ENCODE results near the gene ABTB2. TPM values are rescaled to one million over a fixed set of nuclear protein-coding genes. Genes with fewer than 3 reads are reported as not detected.

The ABTB2 gene
- total RNA-seq, 2 donors from 2014 or later, result 5.8 to 11.1 TPM

DNA sequence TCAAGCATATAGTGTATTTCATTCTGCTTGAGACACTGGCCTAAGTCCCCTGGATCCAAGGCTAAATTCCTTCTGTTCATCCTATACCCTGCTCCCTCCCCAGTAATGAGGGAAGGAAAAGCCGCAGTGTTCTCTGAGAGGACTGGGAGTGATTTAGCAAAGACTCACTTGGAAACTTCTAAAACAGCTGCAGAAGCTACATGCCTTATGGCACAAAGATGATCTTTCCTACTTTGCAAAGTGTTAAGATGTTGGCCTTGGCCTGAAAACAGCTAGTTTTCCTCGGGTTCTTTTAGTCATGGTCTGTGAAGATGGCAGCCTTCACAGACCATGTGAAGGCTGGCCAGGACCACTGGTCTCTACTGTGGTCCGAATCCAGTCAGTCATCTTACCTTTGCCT lies 65.7 kb downstream of the ABTB2 start:
- Histone ChIP-seq H3K4me1 (no peaks in the 10 kb centered on the region), H3K9ac (ENCODE audit: low read depth in 2 of 2, low read length in 2 of 2) (no peak overlapping the region), H3K9me3 (no peaks in the 10 kb centered on the region), H3K4me3 (no peak overlapping the region), H3K36me3 (no peaks in the 10 kb centered on the region), H3K27me3 (no peaks in the 10 kb centered on the region), H3K27ac (no peak overlapping the region)
- no peak for DNase-seq
- intact Hi-C loops (cut with DNase I), result no loop called here
- TF ChIP-seq, protein P1, sequence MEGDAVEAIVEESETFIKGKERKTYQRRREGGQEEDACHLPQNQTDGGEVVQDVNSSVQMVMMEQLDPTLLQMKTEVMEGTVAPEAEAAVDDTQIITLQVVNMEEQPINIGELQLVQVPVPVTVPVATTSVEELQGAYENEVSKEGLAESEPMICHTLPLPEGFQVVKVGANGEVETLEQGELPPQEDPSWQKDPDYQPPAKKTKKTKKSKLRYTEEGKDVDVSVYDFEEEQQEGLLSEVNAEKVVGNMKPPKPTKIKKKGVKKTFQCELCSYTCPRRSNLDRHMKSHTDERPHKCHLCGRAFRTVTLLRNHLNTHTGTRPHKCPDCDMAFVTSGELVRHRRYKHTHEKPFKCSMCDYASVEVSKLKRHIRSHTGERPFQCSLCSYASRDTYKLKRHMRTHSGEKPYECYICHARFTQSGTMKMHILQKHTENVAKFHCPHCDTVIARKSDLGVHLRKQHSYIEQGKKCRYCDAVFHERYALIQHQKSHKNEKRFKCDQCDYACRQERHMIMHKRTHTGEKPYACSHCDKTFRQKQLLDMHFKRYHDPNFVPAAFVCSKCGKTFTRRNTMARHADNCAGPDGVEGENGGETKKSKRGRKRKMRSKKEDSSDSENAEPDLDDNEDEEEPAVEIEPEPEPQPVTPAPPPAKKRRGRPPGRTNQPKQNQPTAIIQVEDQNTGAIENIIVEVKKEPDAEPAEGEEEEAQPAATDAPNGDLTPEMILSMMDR (IDR thresholded peaks at IDR 0.05), result no peak

GRCh38 chr11:34290926-34291325 lies 66.9 kb downstream of the ABTB2 start:
- no peak overlapping the region for H3K4me3 ChIP-seq
- H3K9me3 ChIP-seq, result no peaks in the 10 kb centered on the region
- H3K27me3 ChIP-seq, result no peaks in the 10 kb centered on the region
- H3K36me3 ChIP-seq, result no peaks in the 10 kb centered on the region
- no peak overlapping the region for H3K9ac ChIP-seq (ENCODE audit: low read depth in 2 of 2, low read length in 2 of 2)
- no peak overlapping the region for H3K27ac ChIP-seq
- H3K4me1 ChIP-seq, result no peaks in the 10 kb centered on the region
- TF ChIP-seq, protein P1 (IDR thresholded peaks at IDR 0.05), result no peak
- no peak for DNase-seq
- intact Hi-C loops (cut with DNase I), result no loop called here

- Histone ChIP-seq H3K27ac (no peak overlapping the region), H3K9ac (ENCODE audit: low read depth in 2 of 2, low read length in 2 of 2) (no peak overlapping the region), H3K4me1 (no peaks in the 10 kb centered on the region), H3K36me3 (no peaks in the 10 kb centered on the region), H3K27me3 (no peaks in the 10 kb centered on the region), H3K4me3 (no peak overlapping the region), H3K9me3 (no peaks in the 10 kb centered on the region)
- TF ChIP-seq, protein P1 (IDR thresholded peaks at IDR 0.05), result no peak
- intact Hi-C loops (cut with DNase I), result no loop called here
- DNase-seq, result no peak
Measured at GRCh38 chr11:34288492-34288891, 69.3 kb downstream of the ABTB2 start.

- H3K9me3 ChIP-seq, result no peaks in the 10 kb centered on the region
- intact Hi-C loops (cut with DNase I), result no loop called here
- no peak overlapping the region for H3K27ac ChIP-seq
- no peaks in the 10 kb centered on the region for H3K27me3 ChIP-seq
- TF ChIP-seq, protein P1 (IDR thresholded peaks at IDR 0.05), result no peak
- no peak overlapping the region for H3K4me3 ChIP-seq
- no peaks in the 10 kb centered on the region for H3K36me3 ChIP-seq
- no peak for DNase-seq
- H3K4me1 ChIP-seq, result no peaks in the 10 kb centered on the region
- no peak overlapping the region for H3K9ac ChIP-seq (ENCODE audit: low read depth in 2 of 2, low read length in 2 of 2)
Measured at GRCh38 chr11:34284811-34285481, 72.9 kb downstream of the ABTB2 start.

GRCh38 chr11:34284156-34284555 lies 73.7 kb downstream of the ABTB2 start:
- no peak overlapping the region for H3K27ac ChIP-seq
- H3K4me3 ChIP-seq, result no peak overlapping the region
- H3K27me3 ChIP-seq, result no peaks in the 10 kb centered on the region
- no peaks in the 10 kb centered on the region for H3K36me3 ChIP-seq
- TF ChIP-seq, protein P1 (IDR thresholded peaks at IDR 0.05), result no peak
- H3K9me3 ChIP-seq, result no peaks in the 10 kb centered on the region
- no peak overlapping the region for H3K9ac ChIP-seq (ENCODE audit: low read depth in 2 of 2, low read length in 2 of 2)
- intact Hi-C loops (cut with DNase I), result no loop called here
- no peaks in the 10 kb centered on the region for H3K4me1 ChIP-seq
- no peak for DNase-seq
